ENCODE results near the gene PLEKHG5. TPM values are rescaled to one million over a fixed set of nuclear protein-coding genes. Genes with fewer than 3 reads are reported as not detected.

The PLEKHG5 gene
- total RNA-seq, 2 donors from 2014 or later, result 14.1 to 22.3 TPM

DNA sequence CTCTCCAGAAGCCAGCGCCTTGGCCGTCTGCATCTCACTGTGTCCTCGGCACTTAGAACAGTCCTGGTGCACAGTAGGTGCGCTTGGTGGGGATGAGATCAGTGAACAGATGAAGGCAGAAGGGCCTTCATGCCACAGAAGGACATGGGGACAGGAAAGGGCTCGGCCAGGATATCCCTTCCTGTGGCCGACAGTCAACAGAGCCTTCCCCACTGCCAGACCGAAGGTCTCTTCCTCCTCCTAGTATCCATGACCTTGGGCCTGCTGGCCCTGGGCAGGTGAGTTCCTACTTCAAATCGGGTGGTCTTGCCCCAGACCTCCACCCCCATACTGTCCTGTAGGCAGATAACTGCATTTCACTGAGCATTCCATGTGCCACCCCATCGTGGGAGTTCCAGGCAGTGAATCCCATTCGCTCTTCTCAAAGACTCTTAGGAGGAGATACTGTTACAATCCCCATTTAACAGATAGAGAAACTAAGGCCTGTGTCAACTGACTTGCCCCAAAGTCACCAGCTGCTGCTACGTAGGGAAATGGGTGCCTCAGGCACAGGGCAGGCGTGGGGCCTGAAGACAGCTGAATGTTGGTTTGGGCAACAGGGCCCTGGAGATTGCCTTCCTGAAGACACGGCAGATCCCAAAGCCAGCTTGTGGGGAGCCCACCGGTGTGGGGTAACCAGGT is 3.5 kb downstream of the PLEKHG5 start:
- DNase-seq (no peak), ATAC-seq (no peak)
- intact Hi-C loops (cut with DNase I, micrococcal nuclease), result loop anchor here in 1 of 2 donors (5.0 kb wide), 1 partner anchor 159 kb away; no protein-coding TSS in a partner anchor

DNA sequence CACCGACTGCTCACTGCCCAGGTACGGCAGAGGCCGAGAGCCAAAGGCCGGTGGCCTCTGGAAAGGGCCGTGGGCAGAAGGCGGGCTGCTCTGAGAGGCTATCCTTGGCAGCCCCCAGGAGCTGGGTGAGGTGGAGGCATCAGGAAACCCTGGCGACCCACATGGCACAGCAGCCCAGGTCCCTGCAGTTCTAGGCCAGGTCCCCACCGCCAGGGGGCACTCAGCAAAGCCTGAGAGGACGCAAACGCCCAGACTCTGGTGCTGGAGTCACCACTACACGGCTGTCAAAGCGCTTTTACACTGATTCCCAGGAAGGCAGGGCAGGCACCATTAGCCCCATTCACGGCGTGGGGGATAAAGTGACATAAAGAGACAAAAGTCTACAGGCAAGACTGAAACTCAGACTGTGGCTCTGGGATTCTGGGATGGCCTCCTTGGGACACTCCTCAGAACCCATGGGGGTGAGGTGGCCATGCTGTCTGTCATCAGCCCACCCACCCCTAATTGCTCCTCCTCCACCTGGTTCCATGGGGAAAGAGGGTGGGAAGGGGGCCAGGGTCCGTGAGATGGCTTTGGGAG is 4.9 kb downstream of the PLEKHG5 start:
- intact Hi-C loops (cut with DNase I, micrococcal nuclease), result loop anchor here in 1 of 2 donors (5.0 kb wide), 1 partner anchor 161 kb away; no protein-coding TSS in a partner anchor
- peak; percentile 80 to 95 for DNase-seq
- ATAC-seq, result peak; percentile 39

- no peak for ATAC-seq
- no peak for DNase-seq
- intact Hi-C loops (cut with DNase I, micrococcal nuclease), result loop anchor here in 1 of 2 donors (5.0 kb wide), 1 partner anchor 162 kb away; no protein-coding TSS in a partner anchor
Observed at GRCh38 chr1:6485168-6486101, 6.0 kb downstream of the PLEKHG5 start.

- ATAC-seq (no peak), DNase-seq (no peak)
- intact Hi-C loops (cut with DNase I, micrococcal nuclease), result loop anchor here in 1 of 2 donors (5.0 kb wide), 1 partner anchor 163 kb away; no protein-coding TSS in a partner anchor
Observed at GRCh38 chr1:6484826-6485167, 6.7 kb downstream of the PLEKHG5 start.

GRCh38 chr1:6483761-6484117 is 7.7 kb downstream of the PLEKHG5 start:
- intact Hi-C loops (cut with DNase I, micrococcal nuclease), result no loop called here
- DNase-seq (no peak), ATAC-seq (no peak)

DNA sequence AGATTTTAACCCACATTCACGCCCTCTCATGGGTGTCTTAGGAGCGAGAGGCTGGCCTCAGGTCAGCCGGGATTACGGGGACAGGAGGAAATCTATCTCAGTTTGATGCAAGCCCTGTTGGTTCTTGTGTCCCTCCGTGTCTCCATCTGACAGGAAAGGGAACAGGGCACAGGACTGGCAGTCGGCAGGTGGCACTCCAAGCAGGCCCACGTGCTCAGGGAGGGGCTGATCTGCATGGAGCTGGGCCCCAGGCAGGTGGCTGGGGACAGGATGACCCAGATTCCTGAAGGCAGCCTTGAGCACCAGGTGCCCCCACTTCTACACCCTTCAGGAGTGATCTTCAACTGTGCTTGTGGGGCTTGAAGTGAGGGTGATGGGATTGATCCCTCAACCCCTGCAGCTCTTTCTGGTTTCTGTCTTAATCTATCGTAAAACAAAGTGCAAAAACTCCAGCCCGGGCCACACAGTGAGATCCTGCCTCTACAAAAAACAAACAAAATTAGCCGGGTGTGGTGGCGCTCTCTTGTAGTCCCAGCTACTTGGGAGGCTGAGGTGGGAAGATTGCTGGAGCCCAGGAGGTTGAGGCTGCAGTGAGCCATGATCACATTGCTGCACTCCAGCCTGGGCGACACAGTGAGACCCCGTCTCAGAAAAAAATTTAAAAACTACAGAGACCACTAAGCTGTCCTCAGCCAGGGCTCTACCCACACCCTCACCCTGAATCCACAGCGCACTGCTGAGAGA is 8.3 kb downstream of the PLEKHG5 start:
- peak; percentile 78 to 88 for DNase-seq
- peak; percentile 80 for ATAC-seq
- intact Hi-C loops (cut with DNase I, micrococcal nuclease), result no loop called here

GRCh38 chr1:6481820-6482219 is 9.6 kb downstream of the PLEKHG5 start:
- DNase-seq (no peak), ATAC-seq (no peak)
- intact Hi-C loops (cut with DNase I, micrococcal nuclease), result no loop called here

GRCh38 chr1:6477039-6477820 is 14.2 kb downstream of the PLEKHG5 start:
- intact Hi-C loops (cut with DNase I, micrococcal nuclease), result no loop called here
- no peak for DNase-seq

GRCh38 chr1:6476483-6476882 is 15.0 kb downstream of the PLEKHG5 start:
- ATAC-seq (peak; percentile 54), DNase-seq (peak; percentile 73 to 77)
- intact Hi-C loops (cut with DNase I, micrococcal nuclease), result no loop called here

More at GRCh38 chr1:6477039-6477820, 14.2 kb downstream of the PLEKHG5 start:
- ATAC-seq, result no peak

DNA sequence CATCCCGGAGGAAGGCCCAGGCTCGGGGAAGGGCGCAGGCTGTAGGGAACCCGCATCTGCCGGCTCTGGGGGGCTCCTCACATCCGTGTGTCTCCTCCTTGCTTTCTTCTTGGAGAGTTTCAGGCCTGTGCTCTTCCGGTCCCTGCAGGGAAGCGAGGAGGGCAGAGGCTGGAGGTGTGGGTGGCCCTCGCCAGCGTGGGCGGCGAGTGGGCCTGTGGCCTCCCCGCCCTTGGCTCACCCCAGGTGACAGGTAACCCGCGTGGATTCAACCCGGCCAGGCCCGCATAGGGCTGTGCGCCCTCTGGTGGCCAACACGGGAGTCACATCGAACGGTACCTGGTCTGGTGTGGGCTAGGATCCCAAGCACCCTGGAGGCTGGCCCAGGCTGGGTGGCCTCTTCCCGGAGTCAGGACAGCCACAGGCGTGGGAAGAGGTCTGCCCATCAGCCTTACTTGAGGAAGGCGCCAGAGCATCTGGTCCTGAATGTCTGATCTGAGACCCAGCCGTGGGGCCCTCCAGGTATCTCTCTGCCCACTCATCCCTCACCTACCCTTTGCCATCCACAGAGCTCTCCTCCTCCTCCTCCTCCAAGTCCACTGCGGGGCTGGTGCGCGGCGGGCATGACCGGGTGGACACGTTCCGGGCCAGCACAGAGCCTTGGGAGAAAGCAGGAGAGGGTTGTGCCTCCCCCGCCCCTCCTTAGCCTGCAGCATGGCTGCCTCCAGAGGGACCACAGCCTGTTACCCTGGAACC is 15.9 kb downstream of the PLEKHG5 start:
- intact Hi-C loops (cut with DNase I, micrococcal nuclease), result no loop called here
- ATAC-seq, result peak; percentile 39
- peak; percentile 70 to 80 for DNase-seq

DNA sequence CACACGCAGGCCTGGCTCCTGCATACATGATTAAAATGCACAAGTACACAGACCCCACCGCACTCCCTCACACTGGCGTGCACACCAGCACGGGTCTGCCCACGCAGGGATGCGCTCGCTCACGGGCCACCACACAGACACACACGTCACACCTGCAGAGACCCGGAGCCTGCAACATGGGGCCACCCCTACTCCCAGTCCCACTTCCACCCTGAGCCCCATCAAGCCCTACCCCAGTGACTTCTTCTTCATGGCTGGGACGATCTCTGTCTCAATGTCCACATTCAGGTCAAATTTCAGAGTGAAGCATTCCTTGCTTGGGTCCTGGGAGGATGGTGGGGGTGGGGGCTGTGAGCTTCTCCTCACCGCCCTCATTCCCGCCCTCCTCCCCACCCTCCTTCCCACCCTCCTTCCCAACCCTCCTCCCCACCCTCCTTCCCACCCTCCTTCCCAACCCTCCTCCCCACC is 16.6 kb downstream of the PLEKHG5 start:
- no peak for DNase-seq
- intact Hi-C loops (cut with DNase I, micrococcal nuclease), result no loop called here
- ATAC-seq, result no peak

- DNase-seq (peak; percentile 70 to 78), ATAC-seq (peak; percentile 19)
- intact Hi-C loops (cut with DNase I, micrococcal nuclease), result no loop called here
Observed at GRCh38 chr1:6473974-6474814, 17.3 kb downstream of the PLEKHG5 start.

DNA sequence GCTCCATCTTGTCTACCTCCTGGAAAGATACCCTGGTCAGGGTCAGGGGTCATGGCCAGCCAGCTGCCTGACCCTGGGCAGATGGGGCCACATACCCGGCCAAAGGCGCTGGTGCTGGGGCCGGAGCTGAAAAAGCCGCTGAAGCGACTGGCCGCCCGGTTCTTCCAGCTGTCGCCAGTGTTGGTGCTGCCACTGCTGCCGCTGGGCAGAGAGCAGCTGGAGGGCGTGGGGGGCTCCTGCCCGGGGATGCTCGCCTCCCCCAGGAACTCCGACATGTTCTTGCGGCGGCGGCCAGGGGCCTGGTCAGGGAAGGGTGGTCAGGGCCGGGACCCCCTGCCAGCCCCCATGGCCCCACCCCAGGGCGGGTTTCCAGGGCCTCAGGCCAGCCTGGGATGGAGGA is 18.3 kb downstream of the PLEKHG5 start:
- DNase-seq, result no peak
- intact Hi-C loops (cut with DNase I, micrococcal nuclease), result no loop called here
- no peak for ATAC-seq

DNA sequence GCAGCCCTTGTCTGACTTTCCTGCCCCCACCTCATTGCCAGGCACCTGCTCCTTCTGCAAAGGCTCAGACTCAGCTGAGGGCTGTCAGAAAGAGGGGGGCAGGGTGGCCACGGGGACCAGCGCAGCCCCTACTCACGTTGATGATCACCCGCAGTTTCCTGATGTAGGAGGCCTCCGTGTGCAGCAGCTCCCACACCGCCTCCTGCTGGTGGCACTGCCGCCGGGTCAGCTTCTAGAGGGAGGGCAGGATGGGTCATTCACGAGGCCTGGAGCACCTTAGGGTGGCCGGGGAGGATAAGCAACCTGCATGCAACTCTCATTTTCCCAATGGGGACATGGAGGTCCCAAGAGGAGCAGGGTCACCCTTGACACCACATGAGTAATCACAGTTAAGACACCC is 19.1 kb downstream of the PLEKHG5 start:
- peak; percentile 3 for ATAC-seq
- intact Hi-C loops (cut with DNase I, micrococcal nuclease), result no loop called here

DNA sequence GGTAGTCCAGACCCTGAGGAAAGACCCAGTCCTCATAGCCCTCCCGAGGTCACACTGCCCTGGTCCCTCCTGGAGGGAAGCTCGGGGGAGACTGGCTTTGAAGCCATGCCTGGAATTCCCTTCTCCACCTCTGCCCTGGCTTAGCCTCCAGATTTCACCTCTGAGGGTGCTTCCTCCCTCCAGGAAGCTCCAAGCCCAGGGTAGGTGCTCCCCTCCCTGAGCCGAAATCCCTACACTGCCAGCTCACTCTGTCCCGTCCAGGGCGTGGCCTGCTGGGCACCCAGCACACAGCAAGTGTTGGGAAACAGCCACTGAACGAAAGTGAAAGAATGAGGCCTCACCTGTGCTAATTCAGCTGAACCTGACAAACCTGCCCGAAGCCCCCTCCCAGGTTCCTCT is 19.5 kb downstream of the PLEKHG5 start:
- peak; percentile 68 for ATAC-seq
- DNase-seq, result peak; percentile 83 to 93
- intact Hi-C loops (cut with DNase I, micrococcal nuclease), result no loop called here

More for the DNA sequence above, 19.1 kb downstream of the PLEKHG5 start:
- DNase-seq, result peak; percentile 68 to 74
